SU-DHL-6 (cell line): ENCODE data around the gene CYB561.

Experiments
- EZH2phosphoT487 ChIP-seq: fragments of 200-600 bp; sonication (generic), shearing (Covaris generic); conservative IDR thresholded peaks from 2 replicates; pipeline ENCODE4 v1.6.1; 2018; ENCODE audit warnings: mild to moderate bottlenecking, antibody characterized with exemption, low read length, moderate library complexity, mixed read lengths
- TF ChIP-seq, protein P1 (sequence below): fragments of 200-600 bp; sonication (generic); IDR thresholded peaks from one replicate; pipeline ENCODE4 v1.5.1; 2017; ENCODE audit warnings: antibody characterized with exemption, mild to moderate bottlenecking, low read length, moderate library complexity; ENCODE audit not compliant: insufficient read depth, poor library complexity, severe bottlenecking

DNA sequence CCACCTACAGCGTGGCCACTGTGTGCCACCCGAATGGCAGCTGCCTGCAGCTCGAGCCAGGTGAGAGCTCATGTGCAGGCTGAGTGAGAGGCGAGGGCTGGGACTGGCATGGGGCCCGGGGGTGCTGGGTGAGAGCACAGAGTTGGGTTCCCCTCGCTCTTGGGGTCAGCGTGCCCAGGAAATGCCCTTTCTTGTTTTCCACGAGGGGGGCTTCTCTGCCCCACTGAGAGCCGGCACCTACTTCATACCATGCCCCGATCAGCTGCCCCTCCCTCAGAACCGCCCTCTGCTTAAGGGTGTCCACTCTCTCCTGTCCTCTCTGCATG is 40.9 kb upstream of the CYB561 start:
- TF ChIP-seq, protein P1, sequence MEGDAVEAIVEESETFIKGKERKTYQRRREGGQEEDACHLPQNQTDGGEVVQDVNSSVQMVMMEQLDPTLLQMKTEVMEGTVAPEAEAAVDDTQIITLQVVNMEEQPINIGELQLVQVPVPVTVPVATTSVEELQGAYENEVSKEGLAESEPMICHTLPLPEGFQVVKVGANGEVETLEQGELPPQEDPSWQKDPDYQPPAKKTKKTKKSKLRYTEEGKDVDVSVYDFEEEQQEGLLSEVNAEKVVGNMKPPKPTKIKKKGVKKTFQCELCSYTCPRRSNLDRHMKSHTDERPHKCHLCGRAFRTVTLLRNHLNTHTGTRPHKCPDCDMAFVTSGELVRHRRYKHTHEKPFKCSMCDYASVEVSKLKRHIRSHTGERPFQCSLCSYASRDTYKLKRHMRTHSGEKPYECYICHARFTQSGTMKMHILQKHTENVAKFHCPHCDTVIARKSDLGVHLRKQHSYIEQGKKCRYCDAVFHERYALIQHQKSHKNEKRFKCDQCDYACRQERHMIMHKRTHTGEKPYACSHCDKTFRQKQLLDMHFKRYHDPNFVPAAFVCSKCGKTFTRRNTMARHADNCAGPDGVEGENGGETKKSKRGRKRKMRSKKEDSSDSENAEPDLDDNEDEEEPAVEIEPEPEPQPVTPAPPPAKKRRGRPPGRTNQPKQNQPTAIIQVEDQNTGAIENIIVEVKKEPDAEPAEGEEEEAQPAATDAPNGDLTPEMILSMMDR, result no peak
- no peak for TF ChIP-seq EZH2phosphoT487
